ENCODE results near the gene ZNF160.

GRCh38 chr19:53037101-53038097 is 65.8 kb downstream of the ZNF160 start:
- TF ChIP-seq CTCF (IDR thresholded peaks at IDR 0.05; ENCODE audit: low read depth, low read length, poor library complexity, severe bottlenecking) (no peak), EZH2phosphoT487 (IDR thresholded peaks at IDR 0.05; ENCODE audit: borderline replicate concordance, low read length) (no peak)

All from DOHH2 (cell line).